Prostate gland (tissue), 2 donors: Measurements from ENCODE around the gene BIRC3. TPM values are rescaled to one million over a fixed set of nuclear protein-coding genes. Genes with fewer than 3 reads are reported as not detected.

Experiments
- DNase-seq: peaks from one replicate; pipeline ENCODE4 v3.0.0-alpha.2; 2019; ENCODE audit warnings: low spot score
- H3K27ac ChIP-seq, 2 donors: fragments of 200-600 bp; sonication (generic); 2 replicates each; pipeline ENCODE4 v1.5.1; 2017 to 2019
- H3K27me3 ChIP-seq: fragments of 200-600 bp; sonication (generic); replicated peaks from 2 replicates; pipeline ENCODE4 v1.5.1; 2019; ENCODE audit not compliant: insufficient read depth
- H3K36me3 ChIP-seq, 2 donors: fragments of 200-600 bp; sonication (generic); 1 replicate in 1 of 2; 2 replicates in 1 of 2; pipeline versions ENCODE4 v1.5.1 to v1.8.1; 2017 to 2019
- H3K4me1 ChIP-seq: fragments of 200-600 bp; sonication (generic); replicated peaks from 2 replicates; pipeline ENCODE4 v1.5.1; 2019
- H3K4me3 ChIP-seq, 2 donors: fragments of 200-600 bp; sonication (generic); 2 replicates each; pipeline ENCODE4 v1.5.1; 2017 to 2019
- H3K9me3 ChIP-seq: fragments of 200-600 bp; sonication (generic); 2 replicates; pipeline ENCODE4 v1.5.1; 2017
- POLR2A ChIP-seq: fragments of 450-650 bp; IDR thresholded peaks from one replicate; pipeline ENCODE4 v1.6.1; 2016; ENCODE audit warnings: antibody characterized with exemption, mild to moderate bottlenecking
- POLR2AphosphoS5 ChIP-seq: sonication (generic); formaldehyde crosslinking; IDR thresholded peaks from one replicate; pipeline ENCODE4 v1.6.1; 2017; ENCODE audit warnings: antibody characterized with exemption
- WGBS: methylation state at CpG from one replicate; pipeline ENCODE4 v1.1.5; 2018; 5-methylcytosine and 5-hydroxymethylcytosine counted together
- intact Hi-C: fragments of 100-400 bp; cut with DNase I; formaldehyde crosslinking; loops from one replicate; pipeline ENCODE4 v1.14.2; 2022
- total RNA-seq, 2 donors: library from RNA; depleted of rRNA; stranded (reverse); fragments of >200 nt; gene quantifications; one replicate each; pipeline ENCODE4 v1.1.0, GENCODE V29; 2016
- TF ChIP-seq, protein P1 (sequence below), 4 experiments: fragments of 200-600 bp in 2 of 4; fragments of 450-650 bp in 2 of 4; sonication (generic) in 2 of 4; IDR thresholded peaks; 1 replicate in 3 of 4; 2 replicates in 1 of 4; pipeline ENCODE4 v1.5.1; 2016 to 2019; ENCODE audit warnings: antibody characterized with exemption in 4 of 4, mild to moderate bottlenecking in 2 of 4, moderate library complexity in 2 of 4

The BIRC3 gene
- total RNA-seq, 2 donors from 2014 or later: 5.2 to 9.2 TPM

DNA sequence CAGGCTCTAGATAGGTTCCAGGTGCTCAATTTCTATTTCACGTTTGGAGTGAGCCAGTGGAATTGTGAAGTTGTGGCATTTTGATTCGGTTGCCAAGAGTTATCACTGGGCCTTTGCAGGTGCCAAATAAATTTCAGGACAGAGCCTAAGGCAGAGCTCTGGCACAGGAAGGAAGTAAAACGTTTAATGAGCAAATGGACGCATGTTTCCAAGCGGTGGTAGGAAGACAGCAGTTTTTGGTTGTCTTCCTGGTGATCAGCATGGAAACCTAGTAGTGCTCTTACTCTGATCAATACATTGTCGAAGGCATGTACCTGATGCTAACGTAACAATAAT lies 452 bp downstream of the BIRC3 start:
- intact Hi-C loops: loop anchor here (2.0 kb wide), 2 partner anchors 29 kb away; partner anchors contain the start of gene BIRC2
- TF ChIP-seq, protein P1, sequence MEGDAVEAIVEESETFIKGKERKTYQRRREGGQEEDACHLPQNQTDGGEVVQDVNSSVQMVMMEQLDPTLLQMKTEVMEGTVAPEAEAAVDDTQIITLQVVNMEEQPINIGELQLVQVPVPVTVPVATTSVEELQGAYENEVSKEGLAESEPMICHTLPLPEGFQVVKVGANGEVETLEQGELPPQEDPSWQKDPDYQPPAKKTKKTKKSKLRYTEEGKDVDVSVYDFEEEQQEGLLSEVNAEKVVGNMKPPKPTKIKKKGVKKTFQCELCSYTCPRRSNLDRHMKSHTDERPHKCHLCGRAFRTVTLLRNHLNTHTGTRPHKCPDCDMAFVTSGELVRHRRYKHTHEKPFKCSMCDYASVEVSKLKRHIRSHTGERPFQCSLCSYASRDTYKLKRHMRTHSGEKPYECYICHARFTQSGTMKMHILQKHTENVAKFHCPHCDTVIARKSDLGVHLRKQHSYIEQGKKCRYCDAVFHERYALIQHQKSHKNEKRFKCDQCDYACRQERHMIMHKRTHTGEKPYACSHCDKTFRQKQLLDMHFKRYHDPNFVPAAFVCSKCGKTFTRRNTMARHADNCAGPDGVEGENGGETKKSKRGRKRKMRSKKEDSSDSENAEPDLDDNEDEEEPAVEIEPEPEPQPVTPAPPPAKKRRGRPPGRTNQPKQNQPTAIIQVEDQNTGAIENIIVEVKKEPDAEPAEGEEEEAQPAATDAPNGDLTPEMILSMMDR (IDR thresholded peaks at IDR 0.05): no peak
- TF ChIP-seq POLR2AphosphoS5: no peak
- TF ChIP-seq POLR2A: no peak
- H3K4me3 ChIP-seq: peak overlapping the region; percentile 40 to 45
- H3K4me1 ChIP-seq: no peaks in the 10 kb centered on the region
- 29% methylated on average over 7 of the region's 7 CpGs for WGBS
- H3K9me3 ChIP-seq: no peaks in the 10 kb centered on the region
- no peaks in the 10 kb centered on the region for H3K27me3 ChIP-seq
- no peak for DNase-seq
- H3K36me3 ChIP-seq: no peaks in the 10 kb centered on the region
- peak overlapping the region; percentile 65 to 74 for H3K27ac ChIP-seq

DNA sequence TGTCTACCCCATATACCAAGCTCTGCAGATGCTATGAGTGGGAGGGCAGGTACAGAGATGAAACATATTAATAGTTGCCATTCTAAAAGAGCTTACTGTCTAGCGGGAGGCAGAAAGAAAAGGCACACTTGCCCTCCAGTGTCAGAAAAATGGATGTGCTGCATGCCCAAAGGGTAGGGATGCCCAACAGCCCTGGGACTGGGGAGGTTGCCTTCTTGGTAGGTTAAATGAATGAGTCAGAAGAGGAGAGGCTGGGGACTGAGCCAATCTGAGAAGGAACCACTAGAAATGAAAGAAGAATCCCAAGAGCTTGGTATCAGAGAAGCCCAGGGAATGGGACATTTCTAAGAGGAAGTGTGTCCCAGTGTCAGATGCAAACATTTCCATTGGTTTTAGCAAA lies 1.2 kb downstream of the BIRC3 start:
- DNase-seq: no peak
- intact Hi-C loops: no loop called here

DNA sequence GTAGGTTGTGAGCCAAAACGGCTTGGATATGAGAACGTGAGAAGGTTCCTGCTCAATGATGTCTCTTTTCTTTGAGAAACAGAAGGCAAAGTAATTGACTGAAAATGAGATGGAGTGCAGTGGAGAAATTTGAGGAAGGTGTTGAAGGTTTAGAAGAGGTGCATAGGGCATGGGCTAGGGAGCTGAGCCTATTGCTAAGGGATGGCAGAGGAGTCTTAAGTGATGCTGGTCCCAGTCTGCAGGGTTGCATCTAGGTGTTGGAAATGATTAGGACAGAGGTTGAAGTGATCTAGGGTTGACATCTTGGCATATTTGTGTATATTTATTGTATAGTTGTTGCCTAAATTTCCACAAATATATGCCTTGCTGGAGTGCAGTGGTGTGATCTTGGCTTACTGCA lies 2.3 kb downstream of the BIRC3 start:
- no peaks in the 10 kb centered on the region for H3K4me1 ChIP-seq
- 84% methylated on average over 2 of the region's 2 CpGs for WGBS
- no peak for DNase-seq
- peak overlapping the region in 1 of 2 donors; percentile 26 for H3K27ac ChIP-seq
- intact Hi-C loops: no loop called here
- TF ChIP-seq, protein P1 (IDR thresholded peaks at IDR 0.05): no peak
- no peak for TF ChIP-seq POLR2AphosphoS5
- TF ChIP-seq POLR2A: no peak
- H3K27me3 ChIP-seq: no peaks in the 10 kb centered on the region
- H3K9me3 ChIP-seq: no peaks in the 10 kb centered on the region
- H3K4me3 ChIP-seq: no peak overlapping the region
- H3K36me3 ChIP-seq: no peaks in the 10 kb centered on the region

More for the DNA sequence above, 1.2 kb downstream of the BIRC3 start:
- no peaks in the 10 kb centered on the region for H3K27me3 ChIP-seq
- H3K27ac ChIP-seq: no peak overlapping the region
- H3K4me1 ChIP-seq: no peaks in the 10 kb centered on the region
- WGBS: 85% methylated on average over 1 of the region's 1 CpG
- TF ChIP-seq, protein P1 (IDR thresholded peaks at IDR 0.05): no peak
- no peak for TF ChIP-seq POLR2AphosphoS5
- no peak for TF ChIP-seq POLR2A
- H3K9me3 ChIP-seq: no peaks in the 10 kb centered on the region
- no peaks in the 10 kb centered on the region for H3K36me3 ChIP-seq
- no peak overlapping the region for H3K4me3 ChIP-seq

- Histone ChIP-seq H3K27ac (peak overlapping the region; percentile 15 to 26), H3K9me3 (no peaks in the 10 kb centered on the region), H3K4me3 (no peak overlapping the region), H3K27me3 (no peaks in the 10 kb centered on the region), H3K4me1 (no peaks in the 10 kb centered on the region), H3K36me3 (no peaks in the 10 kb centered on the region)
- DNase-seq: no peak
- intact Hi-C loops: loop anchor here (10.0 kb wide), 1 partner anchor 455 kb away; no protein-coding TSS in a partner anchor
- TF ChIP-seq POLR2A: no peak
- no peak for TF ChIP-seq POLR2AphosphoS5
- TF ChIP-seq, protein P1 (IDR thresholded peaks at IDR 0.05): no peak
These were observed 2.9 kb downstream of the BIRC3 start for GRCh38 chr11:102320188-102320587.

GRCh38 chr11:102320679-102321078 lies 3.4 kb downstream of the BIRC3 start:
- TF ChIP-seq POLR2A: no peak
- peak; percentile 39 for TF ChIP-seq POLR2AphosphoS5
- H3K9me3 ChIP-seq: no peaks in the 10 kb centered on the region
- no peaks in the 10 kb centered on the region for H3K27me3 ChIP-seq
- no peak for DNase-seq
- no peaks in the 10 kb centered on the region for H3K4me1 ChIP-seq
- intact Hi-C loops: loop anchor here (10.0 kb wide), 1 partner anchor 456 kb away; no protein-coding TSS in a partner anchor
- H3K27ac ChIP-seq: peak overlapping the region; percentile 15 to 26
- H3K36me3 ChIP-seq: no peaks in the 10 kb centered on the region
- H3K4me3 ChIP-seq: no peak overlapping the region
